Stimulated activated CD8-positive, alpha-beta memory T cell treated with anti-CD3 and anti-CD28 coated beads, Interleukin-7, amount 100 ng/mL, for 48 hours (primary cell): ENCODE results near the gene DUSP7.

Experiments used
- DNase-seq, 2 donors: peaks; one replicate each; pipeline ENCODE4 v3.0.0-alpha.2; 2020; ENCODE audit warnings: low read depth in 1 of 2; ENCODE audit errors: extremely low read depth in 1 of 2

The DUSP7 gene

DNA sequence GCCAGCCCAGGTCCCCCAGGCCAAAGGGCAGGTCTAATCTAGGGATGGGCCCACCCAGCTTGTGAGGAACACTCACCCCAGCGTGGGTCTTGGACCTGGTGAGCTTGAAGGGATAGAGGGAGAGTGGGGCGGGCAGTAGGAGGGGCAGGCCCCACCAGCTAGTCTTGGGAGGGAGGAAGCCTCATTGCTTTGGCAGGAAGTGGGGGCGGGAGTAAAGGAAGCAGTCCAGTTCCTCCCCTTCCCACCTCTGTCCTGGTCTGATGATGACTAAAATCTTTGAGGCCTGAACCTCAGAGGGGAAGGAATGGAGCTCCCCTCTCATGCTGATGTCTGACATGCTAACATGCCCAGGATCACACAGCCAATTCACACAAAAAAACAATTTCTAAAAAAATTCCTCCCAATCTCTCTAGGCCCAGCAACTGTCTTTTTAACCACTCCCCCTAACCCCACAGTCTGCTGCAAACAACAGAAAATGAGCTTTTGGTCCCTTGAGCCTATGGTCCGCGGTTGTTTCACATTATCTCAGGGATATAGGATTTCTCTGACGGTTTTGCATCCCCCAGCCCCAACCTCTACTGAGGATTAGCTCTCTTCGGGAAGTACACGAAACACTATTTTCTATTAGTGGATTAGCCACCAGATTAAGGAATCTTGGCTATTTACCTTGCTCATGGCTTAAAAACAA is 30.7 kb upstream of the DUSP7 start:
- DNase-seq = no peak

DNA sequence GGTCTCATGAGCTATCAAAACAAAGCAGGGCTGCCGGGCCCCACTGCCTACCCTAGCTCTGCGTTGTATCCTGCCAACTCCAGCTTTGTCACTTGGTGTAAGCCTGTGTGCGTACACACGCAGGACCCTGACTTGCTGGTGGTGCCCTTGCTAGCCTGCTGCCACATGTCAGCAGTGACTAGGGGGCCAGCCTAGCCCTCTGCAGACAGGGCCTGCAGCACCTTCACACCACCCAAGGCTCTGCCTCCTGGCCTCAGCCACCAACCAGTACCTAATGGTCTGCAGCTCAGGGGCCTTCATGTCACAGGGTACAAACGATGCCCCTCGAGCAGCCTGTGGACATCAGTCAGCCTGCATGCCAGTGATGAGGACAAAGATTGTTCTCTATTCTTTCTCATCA is 30.1 kb upstream of the DUSP7 start:
- no peak for DNase-seq

DNA sequence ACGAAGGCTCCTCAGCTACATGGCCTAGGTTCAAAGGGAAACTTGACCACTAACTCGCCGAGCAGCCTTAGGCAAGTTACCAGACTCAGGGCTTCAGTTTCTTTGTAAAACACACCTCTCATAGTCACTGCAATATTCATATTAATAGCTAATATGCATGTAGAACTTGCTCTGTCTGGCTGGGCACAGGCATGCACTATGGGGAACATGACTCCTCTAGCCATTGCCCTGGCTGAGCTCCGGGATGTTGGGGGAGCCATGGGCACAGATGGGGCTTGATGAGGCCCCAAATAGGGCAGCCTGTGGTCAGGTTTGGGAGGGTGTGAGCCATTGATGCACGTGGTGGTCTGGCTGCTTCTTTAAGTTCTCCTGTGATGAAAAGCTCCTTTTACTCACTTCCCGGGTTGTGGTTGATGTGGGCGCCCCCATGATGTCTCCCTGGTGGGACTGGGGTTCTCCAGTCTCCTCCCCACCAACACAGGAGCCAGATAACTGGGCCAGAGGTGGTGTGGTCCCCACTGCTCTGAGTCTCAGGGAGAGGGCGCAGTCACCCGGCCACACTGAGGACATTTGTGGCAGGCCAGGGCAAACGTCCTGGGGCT is 29.4 kb upstream of the DUSP7 start:
- DNase-seq = peak; percentile 24 to 66

DNA sequence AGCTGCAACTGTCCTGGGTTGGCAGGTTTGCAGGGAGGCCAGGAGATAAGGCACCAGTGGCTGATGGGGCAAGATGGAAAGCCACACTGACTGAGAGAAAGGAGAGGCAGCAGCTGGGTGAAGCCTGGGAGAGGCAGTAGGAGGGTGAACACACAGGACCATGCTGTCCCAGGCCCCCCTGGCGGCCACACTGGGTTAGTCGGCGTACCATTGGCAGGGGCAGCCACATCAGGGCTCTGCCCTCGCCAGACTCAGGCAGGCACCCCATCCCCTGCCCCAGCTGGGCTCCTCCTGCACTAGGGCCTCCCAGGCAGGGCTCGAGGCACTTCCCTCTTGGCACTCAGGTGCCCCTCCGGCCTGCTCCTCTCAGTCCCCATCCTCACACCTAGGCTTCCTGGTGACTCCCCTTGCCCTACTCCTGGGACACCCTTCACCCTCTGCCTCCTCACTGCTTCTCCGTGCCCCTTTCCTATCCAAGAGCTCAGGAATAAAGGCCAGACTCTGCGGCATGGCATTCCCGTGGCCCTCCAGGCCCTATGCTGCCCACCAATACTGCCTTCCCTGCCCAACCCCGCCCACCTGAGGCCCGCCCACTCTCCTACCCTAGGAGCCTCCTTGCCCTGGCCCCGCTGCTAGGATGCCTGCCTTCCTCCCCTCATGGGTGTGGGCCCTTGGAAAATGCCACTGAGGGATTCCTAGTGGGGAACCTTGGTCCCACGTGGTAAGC is 28.7 kb upstream of the DUSP7 start:
- DNase-seq = no peak

DNA sequence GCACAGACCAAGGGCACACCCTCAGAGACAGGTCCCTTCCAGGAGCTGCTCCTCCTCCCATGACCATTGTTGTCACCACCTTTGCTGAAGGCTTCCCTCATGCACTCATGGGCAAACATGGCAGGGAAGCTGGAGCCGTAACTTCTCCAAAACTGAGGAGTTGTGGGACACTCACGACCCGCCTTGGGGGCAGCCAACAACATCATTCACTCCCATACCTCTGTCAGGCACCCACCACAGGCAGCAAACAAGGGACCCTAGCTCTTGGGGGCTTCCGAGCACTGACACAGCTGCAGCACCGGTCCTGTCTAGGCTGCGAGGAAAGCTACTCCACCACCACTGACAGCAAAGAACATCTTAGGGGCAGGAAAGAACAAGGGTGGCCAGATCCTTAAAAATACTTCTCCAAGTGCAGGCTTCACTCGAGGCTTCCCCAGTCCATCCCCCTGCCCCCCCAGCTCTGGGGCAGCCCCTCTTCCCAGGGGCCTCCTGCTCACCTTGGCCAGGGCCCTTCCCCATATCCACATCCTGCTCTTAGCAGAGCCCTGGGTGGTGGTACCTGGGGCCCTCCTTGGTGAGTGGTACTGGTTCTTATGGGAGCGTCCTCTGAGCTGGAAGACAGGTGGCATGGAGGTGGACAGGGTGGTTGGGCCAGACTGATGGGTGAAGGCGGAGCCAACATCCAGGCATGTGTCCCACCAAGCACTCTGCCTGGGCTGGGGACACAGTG is 28.0 kb upstream of the DUSP7 start:
- no peak for DNase-seq

DNA sequence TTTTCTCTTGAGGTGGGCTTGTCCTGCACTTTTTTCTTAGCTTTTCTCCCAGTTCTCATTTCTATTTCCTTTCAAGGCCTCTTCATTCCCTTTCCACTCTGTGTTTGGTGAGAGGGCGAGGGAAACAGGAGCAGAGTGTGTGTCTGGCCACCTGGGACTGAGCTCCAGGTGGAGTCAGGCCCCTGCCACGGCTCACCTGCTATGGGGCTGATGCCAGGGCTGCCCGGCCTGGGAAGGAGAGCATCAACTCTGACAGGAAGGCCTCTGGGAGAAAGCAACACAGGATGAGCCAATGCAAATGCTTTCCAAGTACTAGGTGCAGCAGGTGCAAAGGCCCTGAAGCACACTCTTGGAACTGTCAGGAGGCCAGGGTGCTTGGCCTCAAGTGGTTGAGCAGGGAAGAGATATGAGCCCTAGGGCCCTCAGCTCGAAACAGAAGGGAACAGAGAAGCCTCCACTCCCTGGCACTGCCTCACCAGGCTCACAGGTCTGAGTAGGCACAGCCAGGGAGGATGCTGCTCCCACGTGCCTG is 27.3 kb upstream of the DUSP7 start:
- DNase-seq = no peak

DNA sequence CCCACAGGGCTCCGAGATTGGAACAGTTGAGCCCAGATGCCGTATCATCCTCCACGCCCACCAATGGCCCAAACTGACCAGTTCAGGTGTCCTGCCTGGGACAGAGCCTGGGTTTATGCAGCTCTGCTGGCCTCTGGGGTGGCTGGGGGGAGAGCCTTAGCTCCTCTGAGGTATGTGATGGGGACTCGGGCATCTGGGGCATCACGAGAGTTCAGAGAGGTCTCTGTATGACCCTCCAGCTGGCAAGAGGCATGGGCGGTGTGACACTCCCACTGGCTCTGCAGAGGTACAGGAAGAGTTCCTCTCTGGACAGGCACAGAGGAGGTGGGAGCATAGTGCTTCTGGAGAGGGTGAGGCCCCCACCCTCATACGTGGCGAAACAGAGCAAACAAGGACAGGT is 26.6 kb upstream of the DUSP7 start:
- no peak for DNase-seq

DNA sequence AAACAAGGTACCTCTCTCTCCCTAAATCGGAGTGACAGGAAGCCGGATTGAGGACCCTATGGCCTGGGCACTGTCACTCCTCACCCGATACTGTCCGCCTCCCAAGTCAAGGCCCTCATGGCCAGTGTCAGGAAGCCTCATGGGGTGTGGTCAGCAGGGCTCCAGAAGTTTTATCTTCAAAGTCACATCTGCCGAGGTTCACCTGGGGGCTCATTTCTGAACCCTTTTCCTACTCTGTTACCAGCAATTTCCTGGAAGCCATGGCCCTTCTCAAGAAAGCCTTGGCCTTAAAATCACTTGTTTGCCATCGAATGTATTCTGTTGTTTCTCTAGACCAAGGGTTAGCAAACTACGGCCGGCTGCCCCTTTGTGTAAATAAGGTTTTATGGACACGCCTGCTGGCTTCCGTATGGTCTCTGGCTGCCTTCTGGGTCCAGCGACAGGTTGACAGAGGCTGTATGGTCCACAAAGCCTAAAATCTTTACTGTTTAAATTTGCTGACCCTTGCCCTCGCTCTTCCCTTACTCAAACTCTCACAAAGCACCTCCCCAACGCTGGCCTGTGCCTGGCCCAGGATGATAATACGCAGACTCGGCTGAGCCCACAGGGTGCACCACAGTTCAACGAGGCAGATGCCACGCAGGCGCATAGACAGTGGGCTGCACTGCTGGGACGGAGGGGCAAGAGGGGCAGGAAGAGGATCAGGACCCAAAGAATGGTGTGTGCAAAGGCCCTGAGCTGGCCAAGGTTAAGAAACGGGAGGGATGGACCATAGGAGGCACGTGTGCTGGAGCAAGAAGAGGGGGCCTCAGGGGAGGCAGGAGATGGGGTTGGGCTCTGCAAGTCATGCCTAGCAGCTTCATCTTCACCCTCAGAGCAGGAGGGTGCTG is 24.7 kb upstream of the DUSP7 start:
- DNase-seq = no peak

DNA sequence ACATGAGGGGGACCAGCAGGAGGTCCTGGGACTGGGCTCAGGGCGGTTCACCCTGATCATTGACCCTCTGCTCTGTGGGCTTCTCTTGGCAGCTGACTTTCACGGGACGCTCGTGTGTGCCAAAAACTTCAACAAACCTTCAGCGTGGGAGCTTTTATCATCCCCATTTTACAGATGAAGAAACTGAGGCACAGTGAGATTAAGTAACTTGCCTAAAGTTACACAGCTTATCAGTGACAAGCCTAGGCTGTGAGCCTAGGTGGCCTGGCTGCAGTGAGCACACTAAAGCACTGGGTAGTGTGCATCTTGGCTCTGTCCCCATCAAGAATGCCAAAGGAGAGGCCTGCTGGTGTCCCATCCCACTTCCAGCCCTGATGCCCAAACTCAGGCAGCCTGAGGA is 23.6 kb upstream of the DUSP7 start:
- DNase-seq = no peak

DNA sequence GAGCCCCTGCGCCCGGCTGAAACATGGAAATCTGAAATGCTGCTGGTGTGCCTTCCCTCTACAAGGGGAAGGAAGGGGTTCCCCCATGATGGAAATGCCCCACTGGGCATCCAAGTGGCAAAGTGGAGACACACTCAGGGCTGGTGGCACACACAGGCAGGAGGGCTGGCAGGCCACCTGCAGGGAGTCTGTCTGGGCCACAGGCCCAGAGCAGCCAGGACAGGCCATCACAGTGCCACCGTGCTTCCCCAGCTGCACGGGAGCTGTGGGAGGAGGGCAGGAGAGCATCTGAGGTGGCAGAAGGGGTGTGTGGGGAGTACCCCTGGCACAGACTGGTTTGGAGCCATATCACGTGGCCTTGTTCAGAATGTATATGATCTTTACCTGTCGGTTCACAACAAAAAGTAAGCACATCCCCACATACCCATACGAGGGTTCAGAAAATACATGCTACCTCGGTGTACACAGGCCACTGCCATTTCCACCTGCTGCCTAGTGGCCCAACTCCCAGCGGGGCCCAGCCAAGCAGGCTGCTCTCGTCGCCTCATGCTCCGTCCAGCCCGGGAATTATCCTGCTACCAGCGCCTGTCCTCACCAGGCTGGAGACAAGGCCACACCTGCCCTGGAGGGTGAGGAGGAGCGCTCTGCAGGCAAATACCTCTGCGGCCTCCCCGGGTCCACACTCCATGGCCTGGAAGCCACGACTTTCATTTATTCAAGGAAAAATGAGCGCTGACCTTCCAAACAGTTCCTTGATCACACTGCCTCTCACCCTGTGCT is 22.6 kb upstream of the DUSP7 start:
- DNase-seq = no peak

DNA sequence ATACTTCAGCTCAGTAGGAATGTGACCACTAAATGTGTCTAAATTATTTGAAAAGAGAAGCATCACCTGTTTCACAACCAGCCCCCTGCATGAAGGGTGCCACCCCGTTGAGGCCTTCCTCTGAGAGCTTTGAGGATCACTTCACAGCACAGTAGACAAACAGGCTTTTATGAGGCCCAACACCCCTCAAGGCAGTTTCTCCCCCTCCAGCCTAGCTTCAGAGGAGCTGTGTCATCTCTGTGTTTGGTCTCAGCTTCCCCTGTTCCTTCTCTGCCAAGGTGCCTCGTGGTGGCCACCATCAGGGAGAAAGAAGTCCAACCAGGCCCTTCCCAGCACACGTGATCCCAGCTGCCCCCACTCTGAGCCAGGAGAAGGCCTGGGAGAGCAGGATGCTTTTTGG is 21.6 kb upstream of the DUSP7 start:
- no peak for DNase-seq

DNA sequence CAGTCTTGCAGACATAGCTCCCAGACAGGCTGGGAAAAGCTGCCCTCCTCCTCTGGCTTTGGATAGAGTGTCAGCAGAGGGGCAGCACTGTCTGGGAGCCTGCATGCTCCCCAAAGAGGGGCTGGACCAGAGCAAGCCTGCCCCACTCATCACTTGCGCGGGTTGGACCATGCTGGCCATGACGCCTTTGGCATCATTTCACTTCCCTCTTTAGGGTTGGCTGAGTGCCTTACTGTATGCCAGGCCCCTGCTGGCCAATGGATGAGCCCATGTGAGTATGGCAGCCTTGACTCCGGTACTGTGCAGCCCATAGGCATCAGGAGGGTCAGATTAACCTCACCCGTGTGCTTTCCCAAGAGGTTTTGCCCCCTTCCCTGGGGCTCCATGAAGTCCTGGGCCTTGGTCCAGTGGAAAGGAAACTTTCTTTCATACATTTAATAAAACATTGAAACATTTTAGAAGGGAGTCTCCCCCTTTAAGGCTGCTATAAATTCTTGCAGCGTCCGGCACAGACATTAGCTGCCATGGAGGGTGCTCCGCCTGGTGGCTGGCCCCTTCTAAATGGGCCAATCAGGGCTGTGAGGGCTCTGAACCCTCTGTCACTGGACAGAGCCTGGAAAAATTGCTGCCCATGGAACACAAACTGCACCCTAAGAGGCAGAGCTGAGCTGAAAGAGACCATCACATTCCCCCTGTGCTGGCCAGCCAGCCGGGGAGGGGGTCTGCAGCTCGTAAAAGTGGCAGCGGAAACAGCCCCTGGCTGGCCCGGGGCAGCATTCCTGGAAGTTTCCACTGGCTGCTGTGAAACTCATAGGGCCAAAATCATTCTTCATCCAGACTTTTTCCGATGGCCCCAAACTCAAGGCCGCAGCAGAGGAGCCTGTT is 20.8 kb upstream of the DUSP7 start:
- no peak for DNase-seq

DNA sequence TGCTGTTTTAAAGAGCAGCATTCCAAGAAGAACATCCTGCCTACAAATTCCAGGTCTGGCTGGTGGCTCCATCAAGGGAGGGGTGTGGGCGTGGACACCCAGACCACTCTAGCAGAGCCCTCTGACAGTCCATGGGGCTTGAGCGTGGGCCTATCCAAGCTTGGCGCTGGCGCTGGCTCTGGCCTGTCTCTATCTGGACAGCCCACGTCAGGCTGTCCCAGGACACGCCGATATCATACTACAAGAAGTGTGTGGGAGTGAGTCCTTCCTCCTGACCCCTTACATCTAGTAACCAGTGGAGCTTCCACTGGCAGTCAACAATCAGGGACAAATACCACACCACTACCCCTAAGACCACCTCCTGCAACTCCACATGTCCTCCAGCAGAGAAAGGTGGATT is 17.1 kb upstream of the DUSP7 start:
- no peak for DNase-seq

DNA sequence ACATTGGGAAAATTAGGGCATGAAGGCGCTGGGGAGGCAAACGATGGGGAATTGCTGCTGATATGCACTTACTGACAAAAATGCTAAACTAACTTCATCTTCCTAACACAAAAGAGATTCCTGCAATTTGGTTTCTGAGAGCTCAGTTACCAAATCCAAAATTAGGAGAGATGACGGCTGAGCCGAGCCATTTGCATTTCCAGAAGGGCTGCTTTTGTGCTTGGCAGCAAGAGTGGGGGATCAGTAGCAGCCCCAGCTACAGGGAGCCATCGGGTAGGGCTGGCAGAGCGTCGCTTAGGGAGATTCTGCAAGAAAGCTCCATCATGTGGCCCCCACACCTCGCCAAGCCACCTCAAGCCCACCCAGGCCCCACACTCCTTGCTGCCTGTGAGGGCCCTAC is 16.1 kb upstream of the DUSP7 start:
- DNase-seq = no peak

DNA sequence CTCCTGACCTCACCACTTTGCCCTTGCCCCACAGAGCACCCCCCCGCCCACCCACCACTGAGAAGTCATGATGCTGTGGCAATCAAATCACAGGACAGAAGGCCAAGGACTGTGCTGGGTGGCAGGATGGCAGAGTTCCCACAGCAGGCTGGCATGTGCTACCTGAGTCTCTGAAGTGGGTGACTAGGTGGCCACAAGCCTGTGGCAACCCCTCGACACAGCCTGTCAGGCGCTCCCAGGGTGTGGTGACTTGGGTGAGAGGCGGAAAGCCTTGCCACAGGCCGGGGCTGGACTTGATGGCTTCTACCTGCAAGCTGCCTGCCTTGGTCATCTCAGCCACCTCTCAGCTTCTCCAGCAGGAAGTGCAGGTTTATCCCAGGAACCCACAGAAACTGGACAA is 15.6 kb upstream of the DUSP7 start:
- no peak for DNase-seq

DNA sequence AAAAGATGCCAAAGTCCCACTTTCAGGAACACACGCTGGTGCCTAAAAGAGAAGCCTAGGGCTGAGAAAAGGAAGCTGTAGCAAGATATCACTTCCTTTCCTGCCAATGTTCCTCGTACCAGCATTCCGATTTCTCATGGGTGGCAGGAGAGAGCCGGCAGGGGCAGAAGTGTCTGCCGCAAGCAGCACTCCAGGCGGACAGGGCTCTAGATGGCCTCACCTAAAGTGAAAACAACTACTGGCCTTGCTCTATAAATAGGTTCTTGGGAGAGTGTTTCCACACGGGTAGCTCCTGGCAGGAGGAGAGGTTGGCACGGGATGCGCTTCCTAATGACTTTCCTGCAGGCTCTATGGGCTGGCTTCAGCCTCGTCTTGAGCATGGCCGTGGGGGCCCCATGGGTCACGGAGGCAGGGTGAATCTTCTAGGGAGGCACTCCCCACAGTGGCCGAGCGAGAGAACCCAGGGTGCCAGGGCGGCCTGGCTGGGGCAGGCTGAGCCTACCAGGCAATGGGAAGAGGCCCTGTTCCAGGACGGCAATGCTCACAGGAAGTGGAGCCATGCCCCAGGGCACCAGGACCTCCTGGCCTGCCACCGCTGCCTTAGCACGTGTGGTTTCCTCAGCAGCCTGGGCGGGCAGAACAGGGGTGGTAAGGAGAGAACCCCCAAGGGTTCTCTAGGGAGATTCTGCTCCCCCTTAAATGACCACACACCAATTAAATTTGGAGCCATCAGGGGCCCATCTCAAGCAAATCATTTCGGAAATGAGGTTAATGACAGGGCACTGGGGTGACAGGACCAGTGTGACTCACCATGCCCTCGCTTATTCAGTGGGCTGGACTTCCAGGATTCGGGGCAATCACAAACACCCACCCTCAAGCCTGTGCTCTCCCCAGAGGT is 14.6 kb upstream of the DUSP7 start:
- DNase-seq = no peak

DNA sequence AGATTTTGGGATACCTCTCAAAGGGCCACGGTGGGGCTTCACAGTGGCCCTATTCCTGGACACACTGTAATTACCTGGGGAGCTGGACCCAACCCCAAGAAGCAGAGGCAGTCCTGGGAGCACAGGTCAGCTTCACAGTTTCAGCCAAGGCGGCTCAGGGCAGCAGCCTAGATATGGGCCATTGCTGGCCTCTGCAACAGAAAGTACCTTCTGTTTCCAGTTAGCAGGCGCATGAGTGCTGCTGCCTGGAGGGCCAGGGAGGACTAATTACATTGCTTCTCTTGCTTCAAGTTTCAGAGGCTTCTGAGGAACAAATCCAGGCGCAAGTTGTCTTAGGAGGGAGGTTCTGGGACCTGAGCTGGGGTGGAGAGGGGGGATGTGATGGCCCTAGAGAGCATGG is 13.5 kb upstream of the DUSP7 start:
- DNase-seq = no peak

DNA sequence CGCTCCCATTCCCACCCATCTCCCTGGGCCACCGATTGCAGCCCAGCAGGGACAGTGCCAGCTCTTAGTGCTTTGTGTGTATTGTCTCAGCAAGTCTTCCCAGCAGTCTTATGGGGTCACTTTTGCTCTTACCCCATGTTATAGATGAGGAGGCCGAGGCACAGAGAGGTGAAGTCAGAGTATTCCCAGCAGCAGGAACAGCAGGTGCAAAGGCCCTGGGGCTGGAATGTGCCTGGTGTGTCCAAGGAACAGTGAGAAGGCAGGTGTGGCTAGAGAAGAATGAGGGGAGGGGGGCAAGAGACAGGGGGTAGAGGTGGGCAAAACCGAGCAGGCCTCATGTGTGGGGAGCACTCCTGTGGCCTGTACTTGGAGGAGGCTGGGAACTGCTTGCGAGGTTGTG is 12.8 kb upstream of the DUSP7 start:
- no peak for DNase-seq
